Esophagus squamous epithelium (tissue), 5 donors: ENCODE data around the gene MAGIX. TPM values are rescaled to one million over a fixed set of nuclear protein-coding genes. Genes with fewer than 3 reads are reported as not detected.

Experiments
- DNase-seq: peaks from one replicate; lab custom pipeline; 2025; lab: John Stamatoyannopoulos, UW
- H3K27ac ChIP-seq, 4 donors: fragments of 200-600 bp; sonication (generic); one replicate each; pipeline ENCODE4 v1.5.1; 2016 to 2019; ENCODE audit warnings: mild to moderate bottlenecking in 1 of 4
- H3K27me3 ChIP-seq, 4 donors: fragments of 200-600 bp; sonication (generic); 1 replicate in 3 of 4; 2 replicates in 1 of 4; pipeline versions ENCODE4 v1.5.1 to v1.6.0; 2017 to 2021; ENCODE audit warnings: antibody characterized with exemption in 1 of 4
- H3K36me3 ChIP-seq, 3 donors: fragments of 200-600 bp; sonication (generic); one replicate each; pipeline ENCODE4 v1.5.1; 2016 to 2019
- H3K4me1 ChIP-seq, 3 donors: fragments of 200-600 bp; sonication (generic); one replicate each; pipeline ENCODE4 v1.5.1; 2017 to 2019
- H3K4me3 ChIP-seq, 4 donors: fragments of 200-600 bp; sonication (generic); 1 replicate in 3 of 4; 2 replicates in 1 of 4; pipeline ENCODE4 v1.5.1; 2016 to 2019; ENCODE audit warnings: mild to moderate bottlenecking in 2 of 4, moderate library complexity in 1 of 4
- H3K9me3 ChIP-seq, 3 donors: fragments of 200-600 bp; sonication (generic); one replicate each; pipeline ENCODE4 v1.5.1; 2016 to 2019
- POLR2A ChIP-seq, 4 donors: fragments of 450-650 bp; IDR thresholded peaks; one replicate each; pipeline ENCODE4 v1.6.1; 2017; ENCODE audit warnings: antibody characterized with exemption in 4 of 4, mild to moderate bottlenecking in 4 of 4, moderate library complexity in 3 of 4
- WGBS, 2 donors: methylation state at CpG; one replicate each; pipeline ENCODE4 v1.1.5; 2018; 5-methylcytosine and 5-hydroxymethylcytosine counted together
- intact Hi-C: fragments of 100-400 bp; cut with DNase I; formaldehyde crosslinking; loops from one replicate; pipeline ENCODE4 v1.15.0; 2022
- total RNA-seq, 4 donors: library from RNA; depleted of rRNA; stranded (reverse); fragments of >200 nt; gene quantifications; one replicate each; pipeline ENCODE4 v1.1.0, GENCODE V29; 2016
- TF ChIP-seq, protein P1 (sequence below), 6 experiments: fragments of 450-650 bp in 4 of 6; fragments of 200-600 bp in 2 of 6; sonication (generic) in 2 of 6; IDR thresholded peaks; one replicate each; pipeline ENCODE4 v1.5.1; 2016 to 2019; ENCODE audit warnings: antibody characterized with exemption in 6 of 6, mild to moderate bottlenecking in 4 of 6, moderate library complexity in 4 of 6
- donor health status: DM: yes; HTN: yes; CAD: no.

MAGIX gene
- total RNA-seq, 4 donors from 2014 or later: 5.1 to 15.0 (median 8.5) TPM

GRCh38 chrX:49160908-49161307, 1.6 kb upstream of the MAGIX start:
- Histone ChIP-seq H3K27me3 (no peaks in the 10 kb centered on the region), H3K36me3 (no peaks in the 10 kb centered on the region), H3K9me3 (no peaks in the 10 kb centered on the region), H3K4me3 (no peak overlapping the region), H3K27ac (no peak overlapping the region), H3K4me1 (peaks cover 0 to 23% (median 10%) of the 10 kb centered on the region in 3 donors)
- 89 to 100% methylated on average over 2 of the region's 2 CpGs for WGBS, 2 donors
- DNase-seq: no peak
- TF ChIP-seq, protein P1, sequence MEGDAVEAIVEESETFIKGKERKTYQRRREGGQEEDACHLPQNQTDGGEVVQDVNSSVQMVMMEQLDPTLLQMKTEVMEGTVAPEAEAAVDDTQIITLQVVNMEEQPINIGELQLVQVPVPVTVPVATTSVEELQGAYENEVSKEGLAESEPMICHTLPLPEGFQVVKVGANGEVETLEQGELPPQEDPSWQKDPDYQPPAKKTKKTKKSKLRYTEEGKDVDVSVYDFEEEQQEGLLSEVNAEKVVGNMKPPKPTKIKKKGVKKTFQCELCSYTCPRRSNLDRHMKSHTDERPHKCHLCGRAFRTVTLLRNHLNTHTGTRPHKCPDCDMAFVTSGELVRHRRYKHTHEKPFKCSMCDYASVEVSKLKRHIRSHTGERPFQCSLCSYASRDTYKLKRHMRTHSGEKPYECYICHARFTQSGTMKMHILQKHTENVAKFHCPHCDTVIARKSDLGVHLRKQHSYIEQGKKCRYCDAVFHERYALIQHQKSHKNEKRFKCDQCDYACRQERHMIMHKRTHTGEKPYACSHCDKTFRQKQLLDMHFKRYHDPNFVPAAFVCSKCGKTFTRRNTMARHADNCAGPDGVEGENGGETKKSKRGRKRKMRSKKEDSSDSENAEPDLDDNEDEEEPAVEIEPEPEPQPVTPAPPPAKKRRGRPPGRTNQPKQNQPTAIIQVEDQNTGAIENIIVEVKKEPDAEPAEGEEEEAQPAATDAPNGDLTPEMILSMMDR (IDR thresholded peaks at IDR 0.05): no peak
- TF ChIP-seq POLR2A (IDR thresholded peaks at IDR 0.05): no peak
- intact Hi-C loops: no loop called here

- no peak for DNase-seq
- TF ChIP-seq POLR2A (IDR thresholded peaks at IDR 0.05): no peak
- TF ChIP-seq, protein P1 (IDR thresholded peaks at IDR 0.05): no peak
- Histone ChIP-seq H3K36me3 (no peaks in the 10 kb centered on the region), H3K27me3 (no peaks in the 10 kb centered on the region), H3K4me1 (peaks cover 0 to 24% (median 10%) of the 10 kb centered on the region in 3 donors), H3K9me3 (no peaks in the 10 kb centered on the region), H3K27ac (no peak overlapping the region), H3K4me3 (no peak overlapping the region)
- 88 to 90% methylated on average over 3 of the region's 5 CpGs for WGBS, 2 donors
- intact Hi-C loops: no loop called here
These were observed 926 bp upstream of the MAGIX start for GRCh38 chrX:49161632-49162031.

DNA sequence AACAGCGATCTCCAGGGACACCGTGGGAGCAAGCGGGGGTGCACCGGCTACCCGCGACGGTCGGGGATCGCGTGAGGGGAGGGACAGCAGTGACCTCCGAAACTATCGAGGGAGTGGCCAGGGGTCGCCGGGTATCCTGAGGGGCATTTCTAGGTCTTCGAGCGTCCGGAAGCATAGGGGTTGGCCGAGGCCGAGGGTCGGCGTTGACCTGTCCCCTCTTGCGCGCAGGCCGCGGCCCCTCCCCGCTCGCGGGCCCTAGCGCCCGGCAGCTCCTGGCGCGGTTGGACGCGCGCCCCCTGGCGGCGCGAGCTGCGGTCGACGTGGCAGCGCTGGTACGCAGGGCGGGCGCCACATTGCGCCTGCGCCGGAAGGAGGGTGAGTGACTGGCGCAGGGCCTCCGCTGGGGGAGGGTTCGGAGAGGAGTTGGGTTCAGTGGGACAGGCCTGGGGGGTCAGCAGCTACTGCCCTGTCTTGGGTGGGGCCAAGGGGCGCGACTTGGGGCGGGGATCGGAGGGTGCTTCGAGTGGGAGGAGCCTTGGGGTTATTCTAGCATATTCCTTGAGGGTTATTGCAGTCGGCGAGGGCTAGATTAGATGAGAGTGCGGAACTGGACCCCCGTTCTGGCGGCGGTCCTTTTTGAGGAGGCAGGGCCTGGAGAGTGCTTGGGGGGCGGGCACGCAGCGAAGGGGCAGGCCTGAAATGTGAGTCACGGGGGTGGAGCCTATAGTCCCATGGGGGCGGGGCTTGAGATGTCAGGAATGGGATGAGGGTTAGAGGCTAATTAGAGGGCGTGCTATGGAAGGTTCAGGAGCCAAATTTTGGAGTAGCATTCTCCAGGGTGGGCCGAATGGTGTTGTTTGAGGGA, 1.2 kb downstream of the MAGIX start:
- peak in 3 of 4 donors; percentile 31 to 78 (median 55) for TF ChIP-seq POLR2A (IDR thresholded peaks at IDR 0.05)
- TF ChIP-seq, protein P1 (IDR thresholded peaks at IDR 0.05): peak; percentile 52 to 96 (median 91)
- Histone ChIP-seq H3K36me3 (no peaks in the 10 kb centered on the region), H3K4me1 (peaks cover 0 to 44% (median 14%) of the 10 kb centered on the region in 3 donors), H3K9me3 (no peaks in the 10 kb centered on the region), H3K27me3 (no peaks in the 10 kb centered on the region), H3K27ac (peak overlapping the region; percentile 86 to 97 (median 93)), H3K4me3 (peak overlapping the region; percentile 35 to 68 (median 48))
- no peak for DNase-seq
- intact Hi-C loops: no loop called here
- 2 to 39% methylated on average over 6 to 56 of the region's 69 CpGs for WGBS, 2 donors

- H3K27ac ChIP-seq: peak overlapping the region; percentile 89 to 97 (median 93)
- no peak overlapping the region for H3K4me3 ChIP-seq
- 75 to 88% methylated on average over 3 to 6 of the region's 31 CpGs for WGBS, 2 donors
- H3K27me3 ChIP-seq: no peaks in the 10 kb centered on the region
- no peaks in the 10 kb centered on the region for H3K36me3 ChIP-seq
- no peak for DNase-seq
- TF ChIP-seq POLR2A (IDR thresholded peaks at IDR 0.05): no peak
- TF ChIP-seq, protein P1 (IDR thresholded peaks at IDR 0.05): no peak
- H3K4me1 ChIP-seq: peaks cover 0 to 50% (median 14%) of the 10 kb centered on the region in 3 donors
- intact Hi-C loops: no loop called here
- H3K9me3 ChIP-seq: no peaks in the 10 kb centered on the region
These were observed 2.2 kb downstream of the MAGIX start for GRCh38 chrX:49164589-49165360.
